ENCODE measurements around the gene SLC10A7. TPM values are rescaled to one million over a fixed set of nuclear protein-coding genes. Genes with fewer than 3 reads are reported as not detected.

The SLC10A7 gene
- total and polyA plus RNA-seq, 9 of the 15 experiments (the other 6 are each of a cell fraction or from before 2014, with no cell fraction given) = 6.4 to 22.8 (median 16.1) TPM

DNA sequence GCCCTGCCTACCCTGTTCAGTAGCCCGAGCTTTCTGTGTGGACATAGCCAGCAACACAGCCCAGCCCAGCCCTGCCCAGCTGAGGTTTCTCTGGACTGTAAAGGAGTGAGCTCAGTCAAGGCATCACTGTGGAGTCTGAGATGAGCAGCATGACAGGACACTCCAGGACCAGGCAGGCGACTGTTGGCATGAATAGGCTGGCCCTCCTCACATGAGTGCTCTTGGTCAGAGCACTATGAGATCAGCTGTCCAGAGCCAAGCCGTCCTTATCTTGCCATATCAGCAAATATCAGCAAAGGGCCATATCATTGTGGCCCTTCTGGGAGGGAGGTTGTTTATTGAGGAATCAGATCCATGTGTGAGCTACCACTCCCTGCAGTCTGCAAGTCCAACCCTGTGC is 276.5 kb downstream of the SLC10A7 start (continued):
- TF ChIP-seq, protein P1, sequence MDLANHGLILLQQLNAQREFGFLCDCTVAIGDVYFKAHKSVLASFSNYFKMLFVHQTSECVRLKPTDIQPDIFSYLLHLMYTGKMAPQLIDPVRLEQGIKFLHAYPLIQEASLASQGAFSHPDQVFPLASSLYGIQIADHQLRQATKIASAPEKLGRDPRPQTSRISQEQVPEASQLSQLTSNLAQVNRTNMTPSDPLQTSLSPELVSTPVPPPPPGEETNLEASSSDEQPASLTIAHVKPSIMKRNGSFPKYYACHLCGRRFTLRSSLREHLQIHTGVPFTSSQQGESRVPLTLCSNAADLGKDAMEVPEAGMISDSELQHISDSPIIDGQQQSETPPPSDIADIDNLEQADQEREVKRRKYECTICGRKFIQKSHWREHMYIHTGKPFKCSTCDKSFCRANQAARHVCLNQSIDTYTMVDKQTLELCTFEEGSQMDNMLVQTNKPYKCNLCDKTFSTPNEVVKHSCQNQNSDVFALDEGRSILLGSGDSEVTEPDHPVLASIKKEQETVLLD (IDR thresholded peaks at IDR 0.05) = no peak

DNA sequence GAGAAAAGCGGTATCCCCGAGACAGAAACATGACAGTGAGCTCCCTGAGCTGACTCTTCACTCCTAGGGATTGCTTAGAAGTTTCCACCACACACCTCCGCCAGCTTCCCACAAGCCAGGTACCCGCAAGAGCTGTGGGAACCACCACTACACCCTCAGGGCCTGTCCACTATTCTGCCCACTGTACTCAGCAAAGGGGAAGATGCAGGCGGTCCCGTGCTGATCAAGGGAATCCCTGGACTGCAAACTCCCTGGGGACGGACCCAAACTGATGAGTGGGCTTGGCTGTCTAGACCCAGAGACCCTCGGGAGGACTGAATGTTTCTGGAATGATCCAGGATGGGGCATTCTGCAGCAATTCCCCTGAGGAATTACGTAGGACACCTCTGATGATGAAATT is 277.2 kb downstream of the SLC10A7 start:
- peaks cover 0 to 7% of the 10 kb centered on the region in 2 experiments; a peak in 1 of 5 replicates for H3K4me1 ChIP-seq (replicated peaks in 1 of 2; ENCODE audit: control insufficient read depth in 2 of 2, insufficient read depth in 2 of 2, low read length in 2 of 2)
- no peaks in the 10 kb centered on the region for H3K36me3 ChIP-seq (ENCODE audit: control insufficient read depth, insufficient read depth, low read length)
- H4K20me1 ChIP-seq (replicated peaks; ENCODE audit: control insufficient read depth, insufficient read depth, low read length) = peaks cover 5% of the 10 kb centered on the region; the same call in 1 of the 2 replicates
- H2AFZ ChIP-seq (ENCODE audit: low read depth, low read length) = no peak overlapping the region
- intact Hi-C loops (cut with micrococcal nuclease) = no loop called here
- BruUV-seq (replicated peaks) = no TSS peak
- no peak for TF ChIP-seq ZNF212 (CRISPR knock-in tag; IDR thresholded peaks at IDR 0.05)
- TF ChIP-seq, protein P2, sequence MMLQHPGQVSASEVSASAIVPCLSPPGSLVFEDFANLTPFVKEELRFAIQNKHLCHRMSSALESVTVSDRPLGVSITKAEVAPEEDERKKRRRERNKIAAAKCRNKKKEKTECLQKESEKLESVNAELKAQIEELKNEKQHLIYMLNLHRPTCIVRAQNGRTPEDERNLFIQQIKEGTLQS (IDR thresholded peaks at IDR 0.05) = peak; percentile 26; the same call in 1 of the 2 replicates
- TF ChIP-seq, protein P2 (CRISPR knock-in tag; conservative IDR thresholded peaks at IDR 0.05) = no peak
- FAIRE-seq (no peak), DNase-seq (ENCODE audit: extremely low read depth in 1 of 4, low spot score in 3 of 4) (no peak), ATAC-seq (no peak)
- POLR2A ChIA-PET = interaction anchor here (0.6 to 0.7 kb wide), 2 partner anchors 231 to 1431 kb away, joined by 3 to 4 read pairs; no protein-coding TSS in a partner anchor
- in situ Hi-C loops (cut with MboI) = no loop called here
- H3K27ac ChIP-seq (ENCODE audit: extremely low read depth, low read depth, low read length) = no peak overlapping the region
- no peaks in the 10 kb centered on the region for H3K9me1 ChIP-seq (ENCODE audit: control insufficient read depth, insufficient read depth, low read length)
- CTCF ChIA-PET (ENCODE audit: low intra/inter-chr PET ratio) = no interaction called here
- no peaks in the 10 kb centered on the region for H3K9me3 ChIP-seq (replicated peaks; ENCODE audit: control insufficient read depth, insufficient read depth, low read depth, low read length)
- H3K4me2 ChIP-seq (ENCODE audit: insufficient read depth, low read length) = no peak overlapping the region
- H3K4me3 ChIP-seq = no peak overlapping the region
- no peak overlapping the region for H3K9ac ChIP-seq (ENCODE audit: insufficient read depth in 1 of 2, low read depth in 2 of 2, low read length in 2 of 2)
- H3K79me2 ChIP-seq (ENCODE audit: control insufficient read depth, insufficient read depth, low read length) = no peaks in the 10 kb centered on the region
- WGBS (ENCODE audit: insufficient coverage, low coverage, missing lambda C conversion rate) = 2% methylated on average over 9 of the region's 9 CpGs
- peaks cover 0 to 22% of the 10 kb centered on the region in 2 experiments; a peak in 2 of 5 replicates for H3K27me3 ChIP-seq (ENCODE audit: control insufficient read depth in 2 of 2, insufficient read depth in 2 of 2, low read length in 2 of 2)

Data from K562 (cell line).